H1 (cell line): ENCODE measurements around the gene SLC28A1. TPM values are rescaled to one million over a fixed set of nuclear protein-coding genes. Genes with fewer than 3 reads are reported as not detected.
A peak's percentile ranks its signal among the peaks of the same experiment; 100 is the strongest.

Experiments
- BCL11A ChIP-seq, 2 experiments: IDR thresholded peaks; one replicate each; pipeline ENCODE4 v1.6.1; 2011; ENCODE audit warnings: low read depth in 2 of 2, low read length in 2 of 2, mild to moderate bottlenecking in 2 of 2
- CBX5 ChIP-seq: fragments of 300-800, 300-1000 bp; sonication (generic); IDR thresholded peaks from 2 replicates; pipeline ENCODE4 v1.7.1; 2016; ENCODE audit warnings: antibody characterized with exemption, low read length, low read depth
- CREB1 ChIP-seq: IDR thresholded peaks from 2 replicates; pipeline ENCODE4 v1.6.1; 2012; ENCODE audit warnings: inconsistent platforms
- FOSL1 ChIP-seq: IDR thresholded peaks from 2 replicates; pipeline ENCODE4 v1.6.1; 2011; ENCODE audit warnings: mild to moderate bottlenecking, low read depth, low read length, moderate library complexity; ENCODE audit not compliant: insufficient read depth
- JUND ChIP-seq: IDR thresholded peaks from 2 replicates; pipeline ENCODE4 v1.6.1; 2011; ENCODE audit warnings: mild to moderate bottlenecking, improper control_type of control experiment, low read length
- KDM4A ChIP-seq: IDR thresholded peaks from one replicate; pipeline ENCODE4 v1.7.1; 2012; ENCODE audit warnings: low read depth, mild to moderate bottlenecking, moderate library complexity, low read length, inconsistent platforms; ENCODE audit not compliant: severe bottlenecking
- NRF1 ChIP-seq: IDR thresholded peaks from 2 replicates; pipeline ENCODE4 v1.6.1; 2011; ENCODE audit warnings: mild to moderate bottlenecking, low read depth, low read length, improper control_type of control experiment
- PHF8 ChIP-seq: fragments of 200-600 bp; sonication (generic); conservative IDR thresholded peaks from 2 replicates; pipeline ENCODE4 v1.7.1; 2012; ENCODE audit warnings: low read depth, mild to moderate bottlenecking, inconsistent platforms, low read length, moderate library complexity
- POLR2A ChIP-seq, 2 experiments: IDR thresholded peaks; 1 replicate in 1 of 2; 2 replicates in 1 of 2; pipeline ENCODE4 v1.6.1; 2011; ENCODE audit warnings: low read depth in 2 of 2, low read length in 2 of 2, mild to moderate bottlenecking in 2 of 2; ENCODE audit errors: control extremely low read depth in 1 of 2
- POU5F1 ChIP-seq: IDR thresholded peaks from 2 replicates; pipeline ENCODE4 v1.6.1; 2011; ENCODE audit warnings: low read depth, mild to moderate bottlenecking, low read length, moderate library complexity
- RAD21 ChIP-seq, 2 experiments: IDR thresholded peaks in 1 of 2; conservative IDR thresholded peaks in 1 of 2; 2 replicates each; pipeline ENCODE4 v1.6.1; 2011; ENCODE audit warnings: low read depth in 2 of 2, low read length in 2 of 2, improper control_type of control experiment in 1 of 2, inconsistent platforms in 1 of 2, mild to moderate bottlenecking in 1 of 2, moderate library complexity in 1 of 2
- SP4 ChIP-seq: IDR thresholded peaks from 2 replicates; pipeline ENCODE4 v1.6.1; 2012; ENCODE audit warnings: low read length, inconsistent platforms
- SRF ChIP-seq: IDR thresholded peaks from 2 replicates; pipeline ENCODE4 v1.6.1; 2011; ENCODE audit warnings: mild to moderate bottlenecking, low read depth, low read length, moderate library complexity
- SUZ12 ChIP-seq: fragments of 200-600 bp; sonication (generic); IDR thresholded peaks from 2 replicates; pipeline ENCODE4 v1.6.1; 2012; ENCODE audit warnings: mild to moderate bottlenecking, inconsistent platforms, low read length, moderate library complexity, mixed read lengths
- TAF1 ChIP-seq: IDR thresholded peaks from 2 replicates; pipeline ENCODE4 v1.6.1; 2011; ENCODE audit warnings: mild to moderate bottlenecking, low read depth, low read length
- TAF7 ChIP-seq: optimal IDR thresholded peaks from 2 replicates; pipeline ENCODE3; 2011; ENCODE audit warnings: low read depth, mild to moderate bottlenecking, inconsistent platforms, low read length, moderate library complexity, borderline replicate concordance
- TEAD4 ChIP-seq: IDR thresholded peaks from 2 replicates; pipeline ENCODE4 v1.6.1; 2012; ENCODE audit warnings: low read depth, low read length, inconsistent platforms, mixed read lengths
- ZNF274 ChIP-seq: IDR thresholded peaks from 2 replicates; pipeline ENCODE4 v1.7.0; 2012; ENCODE audit warnings: low read length, borderline replicate concordance; ENCODE audit errors: extremely low read depth
- polyA plus RNA-seq, 7 experiments: library from polyadenylated mRNA; depleted of rRNA in 3 of 7; stranded (reverse) in 5 of 7; unstranded in 2 of 7; fragments of >200 nt in 5 of 7; fragments of 200-250 nt in 2 of 7; gene quantifications; 1 replicate in 5 of 7; 2 replicates in 1 of 7; 4 replicates in 1 of 7; pipeline versions ENCODE4 v1.2.1 to v1.2.3, GENCODE V29; 2011 to 2013; ENCODE audit warnings: missing spikeins in 2 of 7, mixed read lengths in 2 of 7
- total RNA-seq: library from RNA; stranded (reverse); fragmentation: NEBNext Ultra II Directional; extraction: Animal tissue kit (Norgen Biotek cat#: 25700); gene quantifications from 2 replicates; pipeline ENCODE4 v1.2.1, GENCODE V29; 2021
- TF ChIP-seq, protein P1 (sequence below), 3 experiments: IDR thresholded peaks; 1 replicate in 2 of 3; 2 replicates in 1 of 3; pipeline versions ENCODE4 v1.5.1 to v1.6.1; 2011; ENCODE audit warnings: low read length in 3 of 3, mild to moderate bottlenecking in 3 of 3, inconsistent platforms in 2 of 3, low read depth in 1 of 3, moderate library complexity in 1 of 3; ENCODE audit not compliant: insufficient read depth in 1 of 3; ENCODE audit errors: control extremely low read depth in 1 of 3
- TF ChIP-seq, protein P2 (sequence below): IDR thresholded peaks from 2 replicates; pipeline ENCODE4 v1.6.1; 2011; ENCODE audit warnings: low read depth, mild to moderate bottlenecking, low read length; ENCODE audit not compliant: insufficient read depth
- TF ChIP-seq, protein P3 (sequence below): IDR thresholded peaks from 2 replicates; pipeline ENCODE4 v1.6.1; 2012; ENCODE audit warnings: low read length, inconsistent platforms

SLC28A1 gene
- total and polyA plus RNA-seq, 2 of the 8 experiments (the other 6 are each of a cell fraction or from before 2014, with no cell fraction given): 0.09 TPM; not detected in 1

DNA sequence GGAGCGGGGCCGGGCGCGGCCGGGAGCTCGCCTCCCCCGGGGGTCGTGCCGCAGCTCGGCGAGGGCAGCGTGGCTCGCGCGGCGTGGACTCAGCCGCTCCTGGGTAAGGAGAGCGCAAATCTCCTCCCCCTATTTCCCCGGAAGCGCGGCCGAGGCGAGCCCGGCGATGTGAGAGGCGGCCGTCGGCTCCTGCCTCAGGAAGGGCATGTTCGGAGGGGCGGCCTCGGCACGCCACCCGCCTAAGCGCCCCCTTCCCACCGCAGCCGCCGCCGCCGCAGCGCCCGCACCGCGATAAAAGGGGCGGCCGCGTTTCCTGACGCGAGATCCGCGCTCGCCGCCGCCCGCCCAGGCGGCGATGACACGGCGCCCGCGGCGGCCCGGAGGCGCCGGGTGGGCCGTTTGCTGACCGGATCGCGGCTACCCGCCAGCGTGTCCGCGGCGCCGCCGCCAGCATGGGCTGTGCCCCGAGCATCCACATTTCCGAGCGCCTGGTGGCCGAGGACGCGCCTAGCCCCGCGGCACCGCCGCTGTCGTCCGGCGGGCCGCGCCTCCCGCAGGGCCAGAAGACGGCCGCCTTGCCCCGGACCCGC, 97.3 kb downstream of the SLC28A1 start, which contains the start of gene PDE8A (continued):
- TF ChIP-seq, protein P1, sequence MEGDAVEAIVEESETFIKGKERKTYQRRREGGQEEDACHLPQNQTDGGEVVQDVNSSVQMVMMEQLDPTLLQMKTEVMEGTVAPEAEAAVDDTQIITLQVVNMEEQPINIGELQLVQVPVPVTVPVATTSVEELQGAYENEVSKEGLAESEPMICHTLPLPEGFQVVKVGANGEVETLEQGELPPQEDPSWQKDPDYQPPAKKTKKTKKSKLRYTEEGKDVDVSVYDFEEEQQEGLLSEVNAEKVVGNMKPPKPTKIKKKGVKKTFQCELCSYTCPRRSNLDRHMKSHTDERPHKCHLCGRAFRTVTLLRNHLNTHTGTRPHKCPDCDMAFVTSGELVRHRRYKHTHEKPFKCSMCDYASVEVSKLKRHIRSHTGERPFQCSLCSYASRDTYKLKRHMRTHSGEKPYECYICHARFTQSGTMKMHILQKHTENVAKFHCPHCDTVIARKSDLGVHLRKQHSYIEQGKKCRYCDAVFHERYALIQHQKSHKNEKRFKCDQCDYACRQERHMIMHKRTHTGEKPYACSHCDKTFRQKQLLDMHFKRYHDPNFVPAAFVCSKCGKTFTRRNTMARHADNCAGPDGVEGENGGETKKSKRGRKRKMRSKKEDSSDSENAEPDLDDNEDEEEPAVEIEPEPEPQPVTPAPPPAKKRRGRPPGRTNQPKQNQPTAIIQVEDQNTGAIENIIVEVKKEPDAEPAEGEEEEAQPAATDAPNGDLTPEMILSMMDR (IDR thresholded peaks at IDR 0.05; ENCODE audit: control extremely low read depth in 1 of 3, insufficient read depth in 1 of 3, low read depth in 1 of 3, low read length in 3 of 3): no peak
- TF ChIP-seq SRF (no peak), TAF7 (no peak), BCL11A (IDR thresholded peaks at IDR 0.05; ENCODE audit: low read depth in 2 of 2, low read length in 2 of 2) (no peak), SP4 (no peak), FOSL1 (no peak), JUND (no peak), POLR2A (IDR thresholded peaks at IDR 0.05; ENCODE audit: control extremely low read depth in 1 of 2, low read depth in 2 of 2, low read length in 2 of 2) (no peak), NRF1 (no peak), TEAD4 (no peak), SUZ12 (peak; percentile 44; the same call in 1 of the 2 replicates), TAF1 (0 out of 2 replicates have a peak, but pooled peaks have one; percentile 4), PHF8 (no peak), POU5F1 (no peak), ZNF274 (no peak), KDM4A (peak; percentile 68), CREB1 (no peak), RAD21 (IDR thresholded peaks at IDR 0.05 in 1 of 2, conservative IDR thresholded peaks at IDR 0.05 in 1 of 2; ENCODE audit: low read depth in 2 of 2, low read length in 2 of 2) (no peak; a peak in 1 of 4 replicates), CBX5 (no peak)
- TF ChIP-seq, protein P2, sequence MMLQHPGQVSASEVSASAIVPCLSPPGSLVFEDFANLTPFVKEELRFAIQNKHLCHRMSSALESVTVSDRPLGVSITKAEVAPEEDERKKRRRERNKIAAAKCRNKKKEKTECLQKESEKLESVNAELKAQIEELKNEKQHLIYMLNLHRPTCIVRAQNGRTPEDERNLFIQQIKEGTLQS: no peak
- TF ChIP-seq, protein P3, sequence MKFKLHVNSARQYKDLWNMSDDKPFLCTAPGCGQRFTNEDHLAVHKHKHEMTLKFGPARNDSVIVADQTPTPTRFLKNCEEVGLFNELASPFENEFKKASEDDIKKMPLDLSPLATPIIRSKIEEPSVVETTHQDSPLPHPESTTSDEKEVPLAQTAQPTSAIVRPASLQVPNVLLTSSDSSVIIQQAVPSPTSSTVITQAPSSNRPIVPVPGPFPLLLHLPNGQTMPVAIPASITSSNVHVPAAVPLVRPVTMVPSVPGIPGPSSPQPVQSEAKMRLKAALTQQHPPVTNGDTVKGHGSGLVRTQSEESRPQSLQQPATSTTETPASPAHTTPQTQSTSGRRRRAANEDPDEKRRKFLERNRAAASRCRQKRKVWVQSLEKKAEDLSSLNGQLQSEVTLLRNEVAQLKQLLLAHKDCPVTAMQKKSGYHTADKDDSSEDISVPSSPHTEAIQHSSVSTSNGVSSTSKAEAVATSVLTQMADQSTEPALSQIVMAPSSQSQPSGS: no peak
